Panc1 (cell line): Measurements from ENCODE around the gene BTBD9.

Experiments used
- CTCF ChIP-seq: fragments of 450-650 bp; IDR thresholded peaks from 2 replicates; pipeline ENCODE4 v1.5.1; 2017; ENCODE audit warnings: mild to moderate bottlenecking
- POLR2AphosphoS5 ChIP-seq: IDR thresholded peaks from 2 replicates; pipeline ENCODE4 v1.6.1; 2012; ENCODE audit warnings: mild to moderate bottlenecking, low read depth, low read length, moderate library complexity
- TCF7L2 ChIP-seq: IDR thresholded peaks from 2 replicates; pipeline ENCODE4 v1.6.1; 2011; ENCODE audit warnings: mild to moderate bottlenecking, low read depth, low read length, inconsistent platforms
- TF ChIP-seq, protein P1 (sequence below), 2 experiments: IDR thresholded peaks; 2 replicates each; pipeline ENCODE4 v1.6.1; 2011 to 2012; ENCODE audit warnings: low read depth in 2 of 2, control low read depth in 1 of 2, low read length in 1 of 2, mild to moderate bottlenecking in 1 of 2, moderate library complexity in 1 of 2; ENCODE audit not compliant: insufficient read depth in 1 of 2

DNA sequence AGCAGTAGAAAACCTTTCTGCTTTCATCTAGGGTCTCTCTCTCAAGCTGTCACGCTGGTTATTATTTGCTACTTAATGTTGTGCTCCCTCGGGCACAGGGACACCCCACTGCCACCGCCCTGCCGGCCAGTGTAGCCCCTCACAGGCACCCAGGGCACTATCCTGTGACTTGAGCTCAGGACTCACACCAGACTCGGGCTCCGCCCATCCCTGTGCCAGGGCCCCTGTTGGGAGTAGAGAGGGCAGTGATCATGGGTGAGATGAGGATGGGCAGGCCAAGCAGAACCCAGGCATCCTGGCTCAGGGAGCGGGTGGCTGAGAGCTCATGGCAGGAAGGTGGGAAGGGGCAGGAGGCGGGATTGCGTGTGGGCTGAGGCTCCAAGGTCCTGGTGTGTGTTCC, 448.3 kb downstream of the BTBD9 start:
- TF ChIP-seq CTCF: no peak
- TF ChIP-seq POLR2AphosphoS5: no peak
- TF ChIP-seq, protein P1, sequence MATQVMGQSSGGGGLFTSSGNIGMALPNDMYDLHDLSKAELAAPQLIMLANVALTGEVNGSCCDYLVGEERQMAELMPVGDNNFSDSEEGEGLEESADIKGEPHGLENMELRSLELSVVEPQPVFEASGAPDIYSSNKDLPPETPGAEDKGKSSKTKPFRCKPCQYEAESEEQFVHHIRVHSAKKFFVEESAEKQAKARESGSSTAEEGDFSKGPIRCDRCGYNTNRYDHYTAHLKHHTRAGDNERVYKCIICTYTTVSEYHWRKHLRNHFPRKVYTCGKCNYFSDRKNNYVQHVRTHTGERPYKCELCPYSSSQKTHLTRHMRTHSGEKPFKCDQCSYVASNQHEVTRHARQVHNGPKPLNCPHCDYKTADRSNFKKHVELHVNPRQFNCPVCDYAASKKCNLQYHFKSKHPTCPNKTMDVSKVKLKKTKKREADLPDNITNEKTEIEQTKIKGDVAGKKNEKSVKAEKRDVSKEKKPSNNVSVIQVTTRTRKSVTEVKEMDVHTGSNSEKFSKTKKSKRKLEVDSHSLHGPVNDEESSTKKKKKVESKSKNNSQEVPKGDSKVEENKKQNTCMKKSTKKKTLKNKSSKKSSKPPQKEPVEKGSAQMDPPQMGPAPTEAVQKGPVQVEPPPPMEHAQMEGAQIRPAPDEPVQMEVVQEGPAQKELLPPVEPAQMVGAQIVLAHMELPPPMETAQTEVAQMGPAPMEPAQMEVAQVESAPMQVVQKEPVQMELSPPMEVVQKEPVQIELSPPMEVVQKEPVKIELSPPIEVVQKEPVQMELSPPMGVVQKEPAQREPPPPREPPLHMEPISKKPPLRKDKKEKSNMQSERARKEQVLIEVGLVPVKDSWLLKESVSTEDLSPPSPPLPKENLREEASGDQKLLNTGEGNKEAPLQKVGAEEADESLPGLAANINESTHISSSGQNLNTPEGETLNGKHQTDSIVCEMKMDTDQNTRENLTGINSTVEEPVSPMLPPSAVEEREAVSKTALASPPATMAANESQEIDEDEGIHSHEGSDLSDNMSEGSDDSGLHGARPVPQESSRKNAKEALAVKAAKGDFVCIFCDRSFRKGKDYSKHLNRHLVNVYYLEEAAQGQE (IDR thresholded peaks at IDR 0.05; ENCODE audit: insufficient read depth in 1 of 2, low read depth in 2 of 2, low read length in 1 of 2): no peak
- no peak for TF ChIP-seq TCF7L2
